ENCODE results near the gene ACADM. TPM values are rescaled to one million over a fixed set of nuclear protein-coding genes. Genes with fewer than 3 reads are reported as not detected.
A peak's percentile ranks its signal among the peaks of the same experiment; 100 is the strongest.

The ACADM gene
- total and polyA plus RNA-seq, 2 of the 13 experiments (the other 11 are each of a cell fraction or from before 2014, with no cell fraction given): 43.7 to 92.2 TPM

DNA sequence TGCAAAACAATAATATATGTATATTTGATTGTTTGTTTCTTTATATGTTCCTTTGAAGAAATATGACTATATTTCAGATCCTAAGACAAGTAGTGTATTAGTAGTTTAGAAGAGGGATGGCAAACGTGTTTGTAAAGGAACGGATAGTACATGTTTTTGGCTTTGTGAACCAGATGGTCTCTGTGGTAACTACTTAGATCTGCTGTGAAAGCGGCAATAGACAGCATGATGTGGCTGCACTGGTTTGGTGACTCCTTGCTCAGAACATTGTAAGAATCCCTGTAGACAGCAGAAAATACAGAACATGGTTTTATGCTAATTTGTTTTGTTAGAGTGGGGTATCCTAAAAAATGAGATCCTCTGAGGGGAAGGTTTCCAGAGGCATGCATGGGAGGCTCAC is 3.1 kb downstream of the ACADM start (continued):
- TF ChIP-seq GLI4 (CRISPR knock-in tag; IDR thresholded peaks at IDR 0.05; ENCODE audit: borderline replicate concordance) (no peak), ZNF724P (CRISPR knock-in tag; IDR thresholded peaks at IDR 0.05; ENCODE audit: borderline replicate concordance) (no peak), BRD4 (CRISPR knock-in tag; IDR thresholded peaks at IDR 0.05) (no peak)
- TF ChIP-seq, protein P1, sequence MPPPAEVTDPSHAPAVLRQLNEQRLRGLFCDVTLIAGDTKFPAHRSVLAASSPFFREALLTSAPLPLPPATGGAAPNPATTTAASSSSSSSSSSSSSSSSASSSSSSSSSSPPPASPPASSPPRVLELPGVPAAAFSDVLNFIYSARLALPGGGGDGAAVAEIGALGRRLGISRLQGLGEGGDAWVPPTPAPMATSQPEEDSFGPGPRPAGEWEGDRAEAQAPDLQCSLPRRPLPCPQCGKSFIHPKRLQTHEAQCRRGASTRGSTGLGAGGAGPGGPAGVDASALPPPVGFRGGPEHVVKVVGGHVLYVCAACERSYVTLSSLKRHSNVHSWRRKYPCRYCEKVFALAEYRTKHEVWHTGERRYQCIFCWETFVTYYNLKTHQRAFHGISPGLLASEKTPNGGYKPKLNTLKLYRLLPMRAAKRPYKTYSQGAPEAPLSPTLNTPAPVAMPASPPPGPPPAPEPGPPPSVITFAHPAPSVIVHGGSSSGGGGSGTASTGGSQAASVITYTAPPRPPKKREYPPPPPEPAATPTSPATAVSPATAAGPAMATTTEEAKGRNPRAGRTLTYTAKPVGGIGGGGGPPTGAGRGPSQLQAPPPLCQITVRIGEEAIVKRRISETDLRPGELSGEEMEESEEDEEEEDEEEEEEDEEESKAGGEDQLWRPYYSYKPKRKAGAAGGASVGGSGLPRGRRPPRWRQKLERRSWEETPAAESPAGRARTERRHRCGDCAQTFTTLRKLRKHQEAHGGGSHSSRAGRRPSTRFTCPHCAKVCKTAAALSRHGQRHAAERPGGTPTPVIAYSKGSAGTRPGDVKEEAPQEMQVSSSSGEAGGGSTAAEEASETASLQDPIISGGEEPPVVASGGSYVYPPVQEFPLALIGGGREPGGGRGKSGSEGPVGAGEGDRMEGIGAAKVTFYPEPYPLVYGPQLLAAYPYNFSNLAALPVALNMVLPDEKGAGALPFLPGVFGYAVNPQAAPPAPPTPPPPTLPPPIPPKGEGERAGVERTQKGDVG (CRISPR knock-in tag; IDR thresholded peaks at IDR 0.05; ENCODE audit: borderline replicate concordance): no peak
- TF ChIP-seq, protein P2, sequence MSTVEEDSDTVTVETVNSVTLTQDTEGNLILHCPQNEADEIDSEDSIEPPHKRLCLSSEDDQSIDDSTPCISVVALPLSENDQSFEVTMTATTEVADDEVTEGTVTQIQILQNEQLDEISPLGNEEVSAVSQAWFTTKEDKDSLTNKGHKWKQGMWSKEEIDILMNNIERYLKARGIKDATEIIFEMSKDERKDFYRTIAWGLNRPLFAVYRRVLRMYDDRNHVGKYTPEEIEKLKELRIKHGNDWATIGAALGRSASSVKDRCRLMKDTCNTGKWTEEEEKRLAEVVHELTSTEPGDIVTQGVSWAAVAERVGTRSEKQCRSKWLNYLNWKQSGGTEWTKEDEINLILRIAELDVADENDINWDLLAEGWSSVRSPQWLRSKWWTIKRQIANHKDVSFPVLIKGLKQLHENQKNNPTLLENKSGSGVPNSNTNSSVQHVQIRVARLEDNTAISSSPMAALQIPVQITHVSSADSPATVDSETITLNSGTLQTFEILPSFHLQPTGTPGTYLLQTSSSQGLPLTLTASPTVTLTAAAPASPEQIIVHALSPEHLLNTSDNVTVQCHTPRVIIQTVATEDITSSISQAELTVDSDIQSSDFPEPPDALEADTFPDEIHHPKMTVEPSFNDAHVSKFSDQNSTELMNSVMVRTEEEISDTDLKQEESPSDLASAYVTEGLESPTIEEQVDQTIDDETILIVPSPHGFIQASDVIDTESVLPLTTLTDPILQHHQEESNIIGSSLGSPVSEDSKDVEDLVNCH (CRISPR knock-in tag; IDR thresholded peaks at IDR 0.05): no peak

DNA sequence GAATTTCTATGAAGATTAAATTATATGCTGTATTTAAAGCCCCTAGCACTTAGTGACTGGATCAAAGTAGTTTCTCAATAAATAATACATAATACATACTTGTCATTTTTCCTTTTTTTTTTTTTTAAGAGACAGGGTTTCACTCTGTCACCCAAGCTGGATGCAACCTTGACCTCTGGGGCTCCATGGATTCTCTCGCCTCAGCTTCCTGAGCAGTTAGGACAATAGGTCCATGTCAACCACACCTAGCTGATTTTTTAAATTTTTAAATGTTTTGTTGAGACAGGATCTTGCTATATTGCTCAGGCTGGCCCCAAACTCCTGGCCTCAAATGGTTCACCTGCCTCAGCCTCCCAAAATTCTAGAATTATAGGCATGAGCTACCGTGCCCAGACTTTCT is 5.9 kb downstream of the ACADM start:
- Histone ChIP-seq H3K9me3 (ENCODE audit: low read length) (no peaks in the 10 kb centered on the region), H2AFZ (ENCODE audit: low read length) (no peak overlapping the region), H3K4me2 (ENCODE audit: low read depth, low read length) (no peak overlapping the region), H3K79me2 (ENCODE audit: insufficient read depth, low read length) (peaks cover 37% of the 10 kb centered on the region), H3K4me3 (replicated peaks in 1 of 3; ENCODE audit: insufficient read depth in 1 of 3, low read depth in 2 of 3, low read length in 3 of 3) (no peak overlapping the region), H3K9ac (ENCODE audit: insufficient read depth, low read depth, low read length) (no peak overlapping the region), H3K36me3 (replicated peaks in 1 of 2; ENCODE audit: control insufficient read depth in 1 of 2, insufficient read depth in 2 of 2, low read length in 2 of 2) (peaks cover 2 to 24% of the 10 kb centered on the region in 2 experiments; a peak in 3 of 5 replicates), H3K4me1 (ENCODE audit: insufficient read depth, low read length) (peaks cover 36% of the 10 kb centered on the region), H3K27ac (ENCODE audit: extremely low read length, insufficient read depth, low read length) (no peak overlapping the region), H3K27me3 (ENCODE audit: control insufficient read depth in 1 of 2, insufficient read depth in 2 of 2, low read length in 2 of 2) (no peaks in the 10 kb centered on the region), H4K20me1 (ENCODE audit: insufficient read depth, low read length) (peaks cover 8% of the 10 kb centered on the region; the same call in 1 of the 2 replicates)
- intact Hi-C loops (cut with micrococcal nuclease; ENCODE audit: unreplicated experiment) (no loop called here), in situ Hi-C loops (cut with HindIII; ENCODE audit: extremely low pct_ligation_motif_present, low pct_unique_long_range_greater_than_20kb) (no loop called here)
- DNase-seq (ENCODE audit: low spot score): peak; percentile 39
- peak; percentile 46 for ATAC-seq
- ChIA-PET CTCF (ENCODE audit: low intra/inter-chr PET ratio, low total read pairs) (no interaction called here), POLR2A (interaction anchor here (1.5 kb wide), 1 partner anchor 56 kb away, joined by 4 read pairs; the partner anchor contains the start of gene RABGGTB)
- WGBS (ENCODE audit: low lambda C conversion rate): 48% methylated on average over 2 of the region's 2 CpGs
- no TSS peak for BruUV-seq (replicated peaks)
- FAIRE-seq: no peak
- no peak for TF ChIP-seq SOX6 (IDR thresholded peaks at IDR 0.05)
- TF ChIP-seq SOX6 (CRISPR knock-in tag; IDR thresholded peaks at IDR 0.05): peak; percentile 57; the same call in 1 of the 2 replicates
- no peak for TF ChIP-seq ZBTB7B (CRISPR knock-in tag; IDR thresholded peaks at IDR 0.05)
- TF ChIP-seq ETV5 (CRISPR knock-in tag; IDR thresholded peaks at IDR 0.05; ENCODE audit: borderline replicate concordance): no peak
- TF ChIP-seq NR2F2 (IDR thresholded peaks at IDR 0.05; ENCODE audit: borderline replicate concordance, low read depth): peak; percentile 39; the same call in 1 of the 2 replicates
- no peak for TF ChIP-seq MIER2 (CRISPR knock-in tag; IDR thresholded peaks at IDR 0.05)
- TF ChIP-seq, protein P3, sequence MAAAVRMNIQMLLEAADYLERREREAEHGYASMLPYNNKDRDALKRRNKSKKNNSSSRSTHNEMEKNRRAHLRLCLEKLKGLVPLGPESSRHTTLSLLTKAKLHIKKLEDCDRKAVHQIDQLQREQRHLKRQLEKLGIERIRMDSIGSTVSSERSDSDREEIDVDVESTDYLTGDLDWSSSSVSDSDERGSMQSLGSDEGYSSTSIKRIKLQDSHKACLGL (CRISPR knock-in tag; IDR thresholded peaks at IDR 0.05): no peak
- no peak for TF ChIP-seq KAT2B (IDR thresholded peaks at IDR 0.05; ENCODE audit: borderline replicate concordance, low read depth, low read length)
- TF ChIP-seq FOXK2 (IDR thresholded peaks at IDR 0.05): no peak
- TF ChIP-seq, protein P1 (CRISPR knock-in tag; IDR thresholded peaks at IDR 0.05; ENCODE audit: borderline replicate concordance): no peak
